ENCODE results near the gene INSIG2. TPM values are rescaled to one million over a fixed set of nuclear protein-coding genes. Genes with fewer than 3 reads are reported as not detected.

The INSIG2 gene
- total RNA-seq, 4 donors from 2014 or later: 3.6 to 42.4 (median 25.8) TPM

- DNase-seq: no peak
- Histone ChIP-seq H3K36me3 (no peaks in the 10 kb centered on the region), H3K4me1 (no peaks in the 10 kb centered on the region), H3K27ac (no peak overlapping the region), H3K27me3 (no peaks in the 10 kb centered on the region), H3K9me3 (no peaks in the 10 kb centered on the region), H3K4me3 (no peak overlapping the region)
- intact Hi-C loops (cut with DNase I; ENCODE audit: low total_unique reads): no loop called here
- TF ChIP-seq POLR2A (IDR thresholded peaks at IDR 0.05): no peak
- TF ChIP-seq CTCF (IDR thresholded peaks at IDR 0.05): no peak
Observed at GRCh38 chr2:118098307-118099030, 10.2 kb downstream of the INSIG2 start.

GRCh38 chr2:118102433-118103082 is 14.3 kb downstream of the INSIG2 start:
- intact Hi-C loops (cut with DNase I; ENCODE audit: low total_unique reads): no loop called here
- TF ChIP-seq CTCF (IDR thresholded peaks at IDR 0.05): no peak
- no peak for DNase-seq
- H3K4me3 ChIP-seq: no peak overlapping the region
- no peaks in the 10 kb centered on the region for H3K27me3 ChIP-seq
- no peak overlapping the region for H3K27ac ChIP-seq
- H3K9me3 ChIP-seq: no peaks in the 10 kb centered on the region
- H3K4me1 ChIP-seq: no peaks in the 10 kb centered on the region
- H3K36me3 ChIP-seq: no peaks in the 10 kb centered on the region

- H3K4me1 ChIP-seq: no peaks in the 10 kb centered on the region
- TF ChIP-seq POLR2A (IDR thresholded peaks at IDR 0.05) (no peak), CTCF (IDR thresholded peaks at IDR 0.05) (no peak)
- no peak for DNase-seq
- H3K27me3 ChIP-seq: no peaks in the 10 kb centered on the region
- no peak overlapping the region for H3K27ac ChIP-seq
- no peaks in the 10 kb centered on the region for H3K36me3 ChIP-seq
- intact Hi-C loops (cut with DNase I; ENCODE audit: low total_unique reads): no loop called here
- no peak overlapping the region for H3K4me3 ChIP-seq
- H3K9me3 ChIP-seq: no peaks in the 10 kb centered on the region
Observed at GRCh38 chr2:118103951-118104940, 16.0 kb downstream of the INSIG2 start.

GRCh38 chr2:118105497-118105896 is 17.2 kb downstream of the INSIG2 start:
- no peak for TF ChIP-seq POLR2A (IDR thresholded peaks at IDR 0.05)
- TF ChIP-seq CTCF (IDR thresholded peaks at IDR 0.05): no peak
- no peaks in the 10 kb centered on the region for H3K4me1 ChIP-seq
- no peaks in the 10 kb centered on the region for H3K36me3 ChIP-seq
- no peak overlapping the region for H3K4me3 ChIP-seq
- no peaks in the 10 kb centered on the region for H3K27me3 ChIP-seq
- intact Hi-C loops (cut with DNase I; ENCODE audit: low total_unique reads): no loop called here
- DNase-seq: no peak
- no peak overlapping the region for H3K27ac ChIP-seq
- no peaks in the 10 kb centered on the region for H3K9me3 ChIP-seq

All from uterus (tissue), 4 donors.